ENCODE data around the gene PKP1.

GRCh38 chr1:201240171-201240570 lies 43.1 kb upstream of the PKP1 start:
- TF ChIP-seq CTCF (conservative IDR thresholded peaks at IDR 0.05; ENCODE audit: low read depth in 2 of 2), result no peak
- TF ChIP-seq CREB1 (CRISPR knock-in tag; IDR thresholded peaks at IDR 0.05; ENCODE audit: low read depth), result no peak
- TF ChIP-seq, protein P1, sequence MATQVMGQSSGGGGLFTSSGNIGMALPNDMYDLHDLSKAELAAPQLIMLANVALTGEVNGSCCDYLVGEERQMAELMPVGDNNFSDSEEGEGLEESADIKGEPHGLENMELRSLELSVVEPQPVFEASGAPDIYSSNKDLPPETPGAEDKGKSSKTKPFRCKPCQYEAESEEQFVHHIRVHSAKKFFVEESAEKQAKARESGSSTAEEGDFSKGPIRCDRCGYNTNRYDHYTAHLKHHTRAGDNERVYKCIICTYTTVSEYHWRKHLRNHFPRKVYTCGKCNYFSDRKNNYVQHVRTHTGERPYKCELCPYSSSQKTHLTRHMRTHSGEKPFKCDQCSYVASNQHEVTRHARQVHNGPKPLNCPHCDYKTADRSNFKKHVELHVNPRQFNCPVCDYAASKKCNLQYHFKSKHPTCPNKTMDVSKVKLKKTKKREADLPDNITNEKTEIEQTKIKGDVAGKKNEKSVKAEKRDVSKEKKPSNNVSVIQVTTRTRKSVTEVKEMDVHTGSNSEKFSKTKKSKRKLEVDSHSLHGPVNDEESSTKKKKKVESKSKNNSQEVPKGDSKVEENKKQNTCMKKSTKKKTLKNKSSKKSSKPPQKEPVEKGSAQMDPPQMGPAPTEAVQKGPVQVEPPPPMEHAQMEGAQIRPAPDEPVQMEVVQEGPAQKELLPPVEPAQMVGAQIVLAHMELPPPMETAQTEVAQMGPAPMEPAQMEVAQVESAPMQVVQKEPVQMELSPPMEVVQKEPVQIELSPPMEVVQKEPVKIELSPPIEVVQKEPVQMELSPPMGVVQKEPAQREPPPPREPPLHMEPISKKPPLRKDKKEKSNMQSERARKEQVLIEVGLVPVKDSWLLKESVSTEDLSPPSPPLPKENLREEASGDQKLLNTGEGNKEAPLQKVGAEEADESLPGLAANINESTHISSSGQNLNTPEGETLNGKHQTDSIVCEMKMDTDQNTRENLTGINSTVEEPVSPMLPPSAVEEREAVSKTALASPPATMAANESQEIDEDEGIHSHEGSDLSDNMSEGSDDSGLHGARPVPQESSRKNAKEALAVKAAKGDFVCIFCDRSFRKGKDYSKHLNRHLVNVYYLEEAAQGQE (IDR thresholded peaks at IDR 0.05; ENCODE audit: unreplicated experiment), result no peak
- TF ChIP-seq POLR2AphosphoS5 (IDR thresholded peaks at IDR 0.05; ENCODE audit: low read depth), result no peak
- no peak for TF ChIP-seq EZH2phosphoT487 (IDR thresholded peaks at IDR 0.05; ENCODE audit: unreplicated experiment)
- no peak for TF ChIP-seq EZH2 (IDR thresholded peaks at IDR 0.05; ENCODE audit: low read depth, unreplicated experiment)
